ENCODE data around the gene VPS13D.
"Not testable (repeated sequence)": the region's sequence is repeated elsewhere in the genome, so short reads cannot be mapped to it uniquely, and the experiment has no call there.

The VPS13D gene

GRCh38 chr1:12296623-12297022 is 66.8 kb downstream of the VPS13D start:
- DNase-seq, result no peak

- no peak for DNase-seq
Observed at GRCh38 chr1:12300706-12301105, 70.9 kb downstream of the VPS13D start.

- DNase-seq, result no peak
Observed at GRCh38 chr1:12301518-12302237, 71.8 kb downstream of the VPS13D start.

GRCh38 chr1:12302798-12303447 is 73.1 kb downstream of the VPS13D start:
- no peak for DNase-seq

GRCh38 chr1:12305377-12305776 is 75.5 kb downstream of the VPS13D start:
- no peak for DNase-seq

- DNase-seq, result no peak
Observed at GRCh38 chr1:12309783-12310742, 80.2 kb downstream of the VPS13D start.

GRCh38 chr1:12314333-12314903 is 84.6 kb downstream of the VPS13D start:
- DNase-seq, result peak; percentile 32

- no peak for DNase-seq
Observed at GRCh38 chr1:12315146-12315545, 85.3 kb downstream of the VPS13D start.

GRCh38 chr1:12316331-12316730 is 86.5 kb downstream of the VPS13D start:
- DNase-seq, result no peak

- no peak for DNase-seq
Observed at GRCh38 chr1:12320486-12320885, 90.7 kb downstream of the VPS13D start.

GRCh38 chr1:12324423-12324822 is 94.6 kb downstream of the VPS13D start:
- DNase-seq, result no peak

- not testable (repeated sequence) for DNase-seq
Observed at GRCh38 chr1:12324973-12325372, 95.1 kb downstream of the VPS13D start.

GRCh38 chr1:12326986-12327385 is 97.2 kb downstream of the VPS13D start:
- DNase-seq, result no peak

- no peak for DNase-seq
Observed at GRCh38 chr1:12327566-12327965, 97.7 kb downstream of the VPS13D start.

GRCh38 chr1:12333036-12333785 is 103.4 kb downstream of the VPS13D start:
- DNase-seq, result no peak

GRCh38 chr1:12335815-12336214 is 106.0 kb downstream of the VPS13D start:
- DNase-seq, result no peak

GRCh38 chr1:12336413-12336812 is 106.6 kb downstream of the VPS13D start:
- no peak for DNase-seq

GRCh38 chr1:12338017-12338416 is 108.2 kb downstream of the VPS13D start:
- DNase-seq, result no peak

- DNase-seq, result no peak
Observed at GRCh38 chr1:12338823-12339222, 109.0 kb downstream of the VPS13D start.

- DNase-seq, result no peak
Observed at GRCh38 chr1:12339396-12339795, 109.6 kb downstream of the VPS13D start.

GRCh38 chr1:12339811-12340543 is 110.1 kb downstream of the VPS13D start:
- no peak for DNase-seq

GRCh38 chr1:12340544-12340930 is 110.7 kb downstream of the VPS13D start:
- DNase-seq, result no peak

Measured in CD4-positive, alpha-beta T cell treated with Interleukin-4 for 4 hours (primary cell).